PC-3 (cell line): ENCODE measurements around the gene FAM25C. TPM values are rescaled to one million over a fixed set of nuclear protein-coding genes. Genes with fewer than 3 reads are reported as not detected.
A peak's percentile ranks its signal among the peaks of the same experiment; 100 is the strongest.
"Not testable (repeated sequence)": the region's sequence is repeated elsewhere in the genome, so short reads cannot be mapped to it uniquely, and the experiment has no call there.

Experiments used
- ATAC-seq: fragments of 200-7000 bp; cut with Tn5 transposase; 2 replicates; pipeline ENCODE4 v1.9.1; 2020; ENCODE audit warnings: mild to moderate bottlenecking, moderate library complexity
- BruUV-seq: library from RNA; stranded (reverse); fragments of 400-500 nt; replicated peaks from 2 replicates; lab custom pipeline; 2021; lab: Mats Ljungman, UMichigan
- CTCF ChIA-PET: fragments of 300-600 bp; sonication (Branson Sonifier 250); formaldehyde crosslinking; loops from one replicate; lab custom pipeline; 2022; ENCODE audit warnings: antibody characterized with exemption; lab: Charles Lee
- POLR2A ChIA-PET: fragments of 300-600 bp; sonication (Branson Sonifier 250); formaldehyde crosslinking; loops from one replicate; lab custom pipeline; 2022; ENCODE audit warnings: antibody characterized with exemption; ENCODE audit not compliant: unreplicated experiment; lab: Charles Lee
- DNase-seq: peaks from one replicate; pipeline ENCODE4 v3.0.0-alpha.2; 2015
- H2AFZ ChIP-seq: fragments of 300-600 bp; sonication (generic); 2 replicates; pipeline ENCODE4 v1.6.0; 2016; ENCODE audit warnings: antibody characterized with exemption, low read length
- H3F3A ChIP-seq: fragments of 300-600 bp; sonication (generic); one replicate; pipeline ENCODE4 v1.6.0; 2017; ENCODE audit warnings: antibody characterized with exemption, low read length, control low read depth, mild to moderate bottlenecking; ENCODE audit not compliant: unreplicated experiment
- H3K27ac ChIP-seq: fragments of 300-600 bp; sonication (generic); 2 replicates; pipeline ENCODE4 v1.5.1; 2016; ENCODE audit warnings: mild to moderate bottlenecking, low read length
- H3K27me3 ChIP-seq: fragments of 300-600 bp; sonication (generic); 2 replicates; pipeline ENCODE4 v1.6.1; 2016; ENCODE audit warnings: low read length, mixed read lengths
- H3K36me3 ChIP-seq: fragments of 300-600 bp; sonication (generic); 2 replicates; pipeline ENCODE4 v1.6.1; 2016; ENCODE audit warnings: low read depth, mixed run types, low read length, mixed read lengths
- H3K4me1 ChIP-seq: fragments of 300-600 bp; sonication (generic); 2 replicates; pipeline ENCODE4 v1.5.1; 2016; ENCODE audit warnings: low read length; ENCODE audit not compliant: insufficient read depth
- H3K4me2 ChIP-seq: fragments of 300-600 bp; sonication (generic); 2 replicates; pipeline ENCODE4 v1.6.0; 2016; ENCODE audit warnings: low read length
- H3K4me3 ChIP-seq: fragments of 300-600 bp; sonication (generic); 2 replicates; pipeline ENCODE4 v1.5.1; 2016; ENCODE audit warnings: mild to moderate bottlenecking, low read length, mixed read lengths
- H3K79me2 ChIP-seq: fragments of 300-600 bp; sonication (generic); 2 replicates; pipeline ENCODE4 v1.6.1; 2017; ENCODE audit warnings: low read length, mixed read lengths
- H3K9ac ChIP-seq: fragments of 300-600 bp; sonication (generic); 2 replicates; pipeline ENCODE4 v1.6.0; 2016; ENCODE audit warnings: mild to moderate bottlenecking, low read length
- H3K9me2 ChIP-seq: fragments of 300-600 bp; sonication (generic); replicated peaks from 2 replicates; pipeline ENCODE4 v1.6.1; 2016; ENCODE audit warnings: mixed run types, low read length, mixed read lengths
- H3K9me3 ChIP-seq: fragments of 300-600 bp; sonication (generic); 2 replicates; pipeline ENCODE4 v1.6.1; 2016; ENCODE audit warnings: low read length, mixed read lengths
- H4K20me1 ChIP-seq: fragments of 300-600 bp; sonication (generic); 2 replicates; pipeline ENCODE4 v1.6.1; 2016; ENCODE audit warnings: low read length, mixed read lengths
- intact Hi-C: fragments of 100-400 bp; cut with micrococcal nuclease; formaldehyde crosslinking; loops from 2 replicates; pipeline ENCODE4 v1.9.0; 2023
- total RNA-seq: library from RNA; depleted of rRNA; stranded (reverse); fragments of >200 nt; gene quantifications from 2 replicates; pipeline ENCODE4 v1.2.3, GENCODE V29; 2014

Gene FAM25C
- total RNA-seq, 1 experiment from 2014 or later, result not detected

- H3K4me3 ChIP-seq, CTCF ChIA-PET, ATAC-seq, H3K27ac ChIP-seq, H3K9ac ChIP-seq, intact Hi-C loops, H3K79me2 ChIP-seq, H3K9me2 ChIP-seq, H2AFZ ChIP-seq, DNase-seq, H4K20me1 ChIP-seq, H3K27me3 ChIP-seq, H3K36me3 ChIP-seq, H3K4me2 ChIP-seq, POLR2A ChIA-PET, BruUV-seq, H3F3A ChIP-seq, H3K4me1 ChIP-seq, H3K9me3 ChIP-seq: not testable (repeated sequence)
These were observed 9.5 kb downstream of the FAM25C start for GRCh38 chr10:47990097-47990496.

- H3K27me3 ChIP-seq, H3K9me3 ChIP-seq, H3K9ac ChIP-seq, H3F3A ChIP-seq, H3K27ac ChIP-seq, H3K4me1 ChIP-seq, H4K20me1 ChIP-seq, CTCF ChIA-PET, BruUV-seq, H3K4me3 ChIP-seq, POLR2A ChIA-PET, DNase-seq, H3K36me3 ChIP-seq, H3K4me2 ChIP-seq, H3K79me2 ChIP-seq, H2AFZ ChIP-seq, intact Hi-C loops, H3K9me2 ChIP-seq: not testable (repeated sequence)
- ATAC-seq, result peak; percentile 19; the same call in 1 of the 2 replicates
These were observed 10.0 kb downstream of the FAM25C start for GRCh38 chr10:47989542-47989950.

DNA sequence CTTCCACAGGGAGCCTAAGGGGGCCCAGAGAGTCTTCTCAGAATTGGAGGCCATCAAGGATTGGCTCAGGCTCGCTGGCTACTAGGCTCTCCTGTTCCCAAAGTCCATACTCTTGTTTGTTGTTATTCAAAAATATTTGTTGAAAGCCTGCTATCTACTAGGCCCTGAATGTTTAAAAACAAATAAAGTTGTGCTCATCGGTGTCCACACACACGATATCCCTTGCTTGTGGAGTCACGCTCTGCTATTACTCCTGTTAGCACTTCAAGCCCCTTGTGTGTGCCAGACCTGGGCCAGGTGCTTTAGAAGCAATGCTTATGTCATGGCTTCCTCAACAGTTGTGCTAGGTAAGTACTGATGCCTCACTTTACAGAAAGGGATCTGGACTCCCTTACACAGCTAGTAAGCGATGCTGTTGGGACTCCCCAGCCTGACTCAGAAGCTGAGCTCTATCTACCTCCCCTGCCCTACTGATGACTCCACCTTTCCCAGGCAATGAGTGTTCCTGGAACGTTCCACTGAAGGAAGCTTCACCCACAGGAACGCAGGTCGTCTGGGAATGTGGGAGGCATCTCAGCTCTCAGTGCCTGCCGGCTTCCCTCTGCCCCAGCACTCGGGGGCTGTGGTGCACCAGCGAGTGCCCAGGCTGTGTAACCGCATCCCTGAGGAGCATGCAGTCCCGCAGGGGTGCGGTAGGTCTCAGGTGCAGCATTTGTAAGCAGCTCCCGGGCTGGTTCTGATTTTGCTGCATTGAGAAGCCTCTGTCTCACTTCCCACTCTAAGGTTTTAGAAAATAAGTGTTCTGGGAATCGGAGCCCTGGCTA is 10.7 kb downstream of the FAM25C start:
- H3K9me2 ChIP-seq, H2AFZ ChIP-seq, H3K9me3 ChIP-seq, H3K9ac ChIP-seq, H3F3A ChIP-seq, CTCF ChIA-PET, H3K4me2 ChIP-seq, BruUV-seq, H4K20me1 ChIP-seq, DNase-seq, H3K4me1 ChIP-seq, H3K36me3 ChIP-seq, H3K4me3 ChIP-seq, POLR2A ChIA-PET, H3K27me3 ChIP-seq, intact Hi-C loops, H3K79me2 ChIP-seq, H3K27ac ChIP-seq: not testable (repeated sequence)
- ATAC-seq, result peak; percentile 12; the same call in 1 of the 2 replicates

- H3K27me3 ChIP-seq, H3K27ac ChIP-seq, intact Hi-C loops, H3K9me2 ChIP-seq, H3K79me2 ChIP-seq, H3F3A ChIP-seq, H3K4me3 ChIP-seq, H2AFZ ChIP-seq, POLR2A ChIA-PET, BruUV-seq, CTCF ChIA-PET, H3K9me3 ChIP-seq, H4K20me1 ChIP-seq, H3K4me2 ChIP-seq, H3K4me1 ChIP-seq, H3K9ac ChIP-seq, H3K36me3 ChIP-seq, DNase-seq: not testable (repeated sequence)
- peak; percentile 64 for ATAC-seq
These were observed 11.6 kb downstream of the FAM25C start for GRCh38 chr10:47987952-47988351.

GRCh38 chr10:47986413-47987230 is 13.0 kb downstream of the FAM25C start:
- H2AFZ ChIP-seq, CTCF ChIA-PET, H4K20me1 ChIP-seq, H3K36me3 ChIP-seq, H3K79me2 ChIP-seq, BruUV-seq, DNase-seq, H3K4me1 ChIP-seq, H3K9me2 ChIP-seq, H3K9ac ChIP-seq, H3K9me3 ChIP-seq, intact Hi-C loops, H3K27ac ChIP-seq, POLR2A ChIA-PET, H3F3A ChIP-seq, H3K4me3 ChIP-seq, H3K27me3 ChIP-seq, H3K4me2 ChIP-seq: not testable (repeated sequence)
- ATAC-seq, result peak; percentile 51

DNA sequence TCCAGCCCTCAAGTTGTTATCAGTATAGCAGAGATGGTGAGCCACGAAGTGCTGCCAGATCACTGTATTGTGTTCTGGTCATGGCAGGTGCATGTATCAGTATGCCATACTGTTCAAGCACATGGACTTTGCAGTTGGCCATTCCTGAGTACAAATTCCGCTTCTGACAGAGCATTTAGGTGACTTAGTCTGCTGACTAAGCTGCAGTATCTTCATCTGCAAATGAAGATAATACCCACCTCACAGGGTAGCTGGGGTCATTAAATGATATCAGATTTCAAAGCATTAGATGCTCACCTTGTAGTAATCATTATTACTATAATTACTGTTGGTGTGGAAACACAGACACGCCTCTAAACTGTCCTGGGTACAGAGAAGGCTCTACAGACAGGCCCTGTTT is 24.2 kb downstream of the FAM25C start:
- H3K36me3 ChIP-seq, H3K27ac ChIP-seq, CTCF ChIA-PET, H3F3A ChIP-seq, H3K9me2 ChIP-seq, POLR2A ChIA-PET, H3K79me2 ChIP-seq, H3K4me1 ChIP-seq, H3K9ac ChIP-seq, ATAC-seq, BruUV-seq, H3K9me3 ChIP-seq, H2AFZ ChIP-seq, H3K27me3 ChIP-seq, H3K4me3 ChIP-seq, H4K20me1 ChIP-seq, intact Hi-C loops, DNase-seq, H3K4me2 ChIP-seq: not testable (repeated sequence)
